GM12878 (cell line): ENCODE results near the gene RBMS1. TPM values are rescaled to one million over a fixed set of nuclear protein-coding genes. Genes with fewer than 3 reads are reported as not detected.

ENCODE experiments used
- ATAC-seq: fragments of 200-7000 bp; cut with Tn5 transposase; 3 replicates; pipeline ENCODE4 v1.9.1; 2020; ENCODE audit warnings: mild to moderate bottlenecking, moderate library complexity
- BruUV-seq: library from RNA; stranded (reverse); fragments of 400-500 nt; replicated peaks from 2 replicates; lab custom pipeline; 2021; lab: Mats Ljungman, UMichigan
- CTCF ChIA-PET: fragments of 300-600 bp; sonication (Branson Sonifier 250); formaldehyde crosslinking; extraction: SDS; loops from one replicate; lab custom pipeline; 2021; ENCODE audit warnings: inconsistent platforms; lab: Yijun Ruan, JAX
- POLR2A ChIA-PET: fragments of 350-600 bp; formaldehyde crosslinking; extraction: SDS; loops from one replicate; lab custom pipeline; 2021; ENCODE audit warnings: inconsistent platforms; lab: Charles Lee
- RAD21 ChIA-PET: fragments of 300-600 bp; sonication (Branson Sonifier 250); formaldehyde crosslinking; loops from one replicate; lab custom pipeline; 2023; ENCODE audit warnings: antibody characterized with exemption; ENCODE audit not compliant: unreplicated experiment; lab: Charles Lee
- SMC1A ChIA-PET: fragments of 300-600 bp; sonication (Branson Sonifier 250); formaldehyde crosslinking; loops from one replicate; lab custom pipeline; 2023; ENCODE audit not compliant: unreplicated experiment, uncharacterized antibody; lab: Charles Lee
- DNase-seq: peaks from one replicate; pipeline ENCODE4 v3.0.0-alpha.2; 2011; ENCODE audit warnings: low read depth, low spot score
- FAIRE-seq: peaks from 3 replicates; lab custom pipeline; 2011; peaks lifted over from hg19 to GRCh38; lab: Jason Lieb, UNC
- H2AFZ ChIP-seq: 2 replicates; pipeline ENCODE4 v1.6.0; 2011; ENCODE audit warnings: low read depth, low read length, control low read depth; ENCODE audit not compliant: control insufficient read depth
- H3K27ac ChIP-seq: 2 replicates; pipeline ENCODE4 v1.5.1; 2011; ENCODE audit warnings: control low read depth; ENCODE audit not compliant: control insufficient read depth, insufficient read depth
- H3K27me3 ChIP-seq, 2 experiments: replicated peaks in 1 of 2; 2 replicates each; pipeline versions ENCODE4 v1.6.0 to v1.6.1; 2011; ENCODE audit warnings: low read length in 1 of 2; ENCODE audit not compliant: control insufficient read depth in 2 of 2, insufficient read depth in 2 of 2
- H3K36me3 ChIP-seq, 2 experiments: 2 replicates each; pipeline ENCODE4 v1.5.1; 2011; ENCODE audit warnings: low read length in 1 of 2; ENCODE audit not compliant: control insufficient read depth in 2 of 2, insufficient read depth in 2 of 2
- H3K4me1 ChIP-seq: 2 replicates; pipeline ENCODE4 v1.6.1; 2011; ENCODE audit warnings: mild to moderate bottlenecking, low read length, moderate library complexity, mixed read lengths; ENCODE audit not compliant: control insufficient read depth, insufficient read depth
- H3K4me2 ChIP-seq: 2 replicates; pipeline ENCODE4 v1.6.0; 2011; ENCODE audit warnings: control low read depth; ENCODE audit not compliant: control insufficient read depth, insufficient read depth
- H3K4me3 ChIP-seq: fragments of 200-600 bp; sonication (generic); 2 replicates; pipeline ENCODE4 v1.5.1; 2016
- H3K79me2 ChIP-seq: 2 replicates; pipeline ENCODE4 v1.6.0; 2011; ENCODE audit warnings: low read length; ENCODE audit not compliant: control insufficient read depth, insufficient read depth
- H3K9ac ChIP-seq: 2 replicates; pipeline ENCODE4 v1.8.0; 2011; ENCODE audit warnings: low read length, control low read depth, mixed read lengths; ENCODE audit not compliant: control insufficient read depth, insufficient read depth
- H3K9me3 ChIP-seq: replicated peaks from 3 replicates; pipeline ENCODE4 v1.5.1; 2011; ENCODE audit warnings: mild to moderate bottlenecking, low read length; ENCODE audit not compliant: control insufficient read depth, insufficient read depth
- H4K20me1 ChIP-seq: 2 replicates; pipeline ENCODE4 v1.6.0; 2011; ENCODE audit not compliant: control insufficient read depth, insufficient read depth
- CBFB ChIP-seq: IDR thresholded peaks from 2 replicates; pipeline ENCODE4 v1.6.1; 2016; ENCODE audit warnings: antibody characterized with exemption, low read depth
- CHD1 ChIP-seq: IDR thresholded peaks from 2 replicates; pipeline ENCODE4 v1.6.1; 2012; ENCODE audit warnings: low read depth, low read length, improper control_type of control experiment
- EED ChIP-seq: sonication (generic); IDR thresholded peaks from 2 replicates; pipeline ENCODE4 v1.6.1; 2016; ENCODE audit warnings: antibody characterized with exemption, low read depth
- ETV6 ChIP-seq, 2 experiments: fragments of 450-650 bp in 1 of 2; IDR thresholded peaks in 1 of 2; conservative IDR thresholded peaks in 1 of 2; 2 replicates each; pipeline ENCODE4 v1.6.1; 2014; ENCODE audit warnings: antibody characterized with exemption in 1 of 2, borderline replicate concordance in 1 of 2, low read depth in 1 of 2, mild to moderate bottlenecking in 1 of 2, moderate library complexity in 1 of 2
- FOXM1 ChIP-seq: IDR thresholded peaks from 2 replicates; pipeline ENCODE4 v1.6.1; 2012; ENCODE audit warnings: low read depth, mild to moderate bottlenecking, inconsistent platforms, low read length, moderate library complexity
- IKZF2 ChIP-seq, 2 experiments: fragments of 450-650 bp; IDR thresholded peaks; 2 replicates each; pipeline ENCODE4 v1.6.1; 2017; ENCODE audit warnings: mild to moderate bottlenecking in 2 of 2, moderate library complexity in 2 of 2
- NR2C1 ChIP-seq: fragments of 450-650 bp; IDR thresholded peaks from 2 replicates; pipeline ENCODE4 v1.6.1; 2017; ENCODE audit warnings: antibody characterized with exemption, mild to moderate bottlenecking, moderate library complexity
- RAD21 ChIP-seq: IDR thresholded peaks from 2 replicates; pipeline ENCODE4 v1.6.1; 2011; ENCODE audit warnings: mild to moderate bottlenecking, low read depth, low read length, moderate library complexity; ENCODE audit not compliant: insufficient read depth
- RBBP5 ChIP-seq: fragments of 200-600 bp; sonication (generic); conservative IDR thresholded peaks from 2 replicates; pipeline ENCODE4 v1.6.1; 2016
- SMAD5 ChIP-seq: IDR thresholded peaks from 2 replicates; pipeline ENCODE4 v1.6.1; 2016; ENCODE audit warnings: antibody characterized with exemption, low read depth
- SREBF1 ChIP-seq: IDR thresholded peaks from 2 replicates; pipeline ENCODE4 v1.6.1; 2012; ENCODE audit warnings: mild to moderate bottlenecking, low read length
- WGBS: methylation state at CpG from one replicate; pipeline ENCODE4 v1.1.6; 2016; ENCODE audit warnings: low lambda C conversion rate; ENCODE audit not compliant: insufficient replicate concordance, insufficient coverage; ENCODE audit errors: missing lambda C conversion rate; 5-methylcytosine and 5-hydroxymethylcytosine counted together
- in situ Hi-C: fragments of 300-500 bp; cut with MboI; formaldehyde crosslinking; loops from 9 replicates; pipeline ENCODE4 v1.14.3; 2018; ENCODE audit warnings: mixed read lengths
- intact Hi-C: fragments of 100-400 bp; cut with micrococcal nuclease; formaldehyde crosslinking; loops from one replicate; pipeline ENCODE4 v1.14.2; 2022; ENCODE audit not compliant: unreplicated experiment
- polyA plus RNA-seq, 11 experiments: library from polyadenylated mRNA; depleted of rRNA in 4 of 11; unstranded in 6 of 11; stranded (reverse) in 5 of 11; fragments of >200 nt; fragmentation: Nextera tagmentation in 4 of 11; fragmentation: Illumina TruSeq in 1 of 11; extraction: Ambion mirVana in 4 of 11; extraction: Trizol in 1 of 11; gene quantifications; 1 replicate in 1 of 11; 2 replicates in 10 of 11; pipeline versions ENCODE4 v1.2.1 to v1.2.3, GENCODE V29; 2011 to 2016; ENCODE audit warnings: inconsistent platforms in 2 of 11, missing spikeins in 2 of 11, low read depth in 1 of 11
- total RNA-seq, 4 experiments: library from RNA; depleted of rRNA in 3 of 4; stranded (reverse); fragments of >200 nt in 3 of 4; fragmentation: Illumina TruSeq in 1 of 4; extraction: Trizol in 1 of 4; gene quantifications; 2 replicates each; pipeline versions ENCODE4 v1.2.1 to v1.2.3, GENCODE V29; 2013 to 2021
- TF ChIP-seq, protein P1 (sequence below): fragments of 450-650 bp; IDR thresholded peaks from 2 replicates; pipeline ENCODE4 v1.6.1; 2014; ENCODE audit warnings: mild to moderate bottlenecking
- TF ChIP-seq, protein P2 (sequence below): fragments of 450-650 bp; IDR thresholded peaks from 2 replicates; pipeline ENCODE4 v1.6.1; 2017; ENCODE audit warnings: mild to moderate bottlenecking

RBMS1 gene
- total and polyA plus RNA-seq, 10 of the 15 experiments (the other 5 are each of a cell fraction or from before 2014, with no cell fraction given), result 0.04 to 0.31 (median 0.17) TPM; not detected in 1

DNA sequence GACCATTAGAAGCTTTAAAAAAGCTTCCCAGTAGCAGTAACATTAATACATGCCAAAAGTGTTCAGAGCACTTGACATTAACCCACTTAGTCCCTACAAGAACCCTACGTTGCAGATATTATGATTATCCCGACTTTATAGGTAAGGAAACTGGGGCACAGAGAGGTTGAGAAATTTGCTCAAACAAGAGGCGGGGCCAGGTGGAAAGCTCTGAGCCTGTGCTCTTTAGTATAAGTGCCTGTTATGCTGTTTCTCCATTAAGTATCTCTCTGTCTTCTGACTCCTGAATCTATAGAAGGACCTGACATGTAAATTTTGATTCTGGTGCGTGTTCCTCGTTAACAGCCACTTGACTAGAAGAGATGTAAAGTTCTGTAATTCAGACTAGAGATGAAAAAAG, 139.8 kb downstream of the RBMS1 start:
- no TSS peak for BruUV-seq
- Histone ChIP-seq H2AFZ (no peak overlapping the region), H3K27me3 (no peaks in the 10 kb centered on the region), H3K4me1 (no peaks in the 10 kb centered on the region), H3K4me3 (no peak overlapping the region), H3K9me3 (no peaks in the 10 kb centered on the region), H3K9ac (no peak overlapping the region), H3K4me2 (no peak overlapping the region), H3K27ac (no peak overlapping the region), H4K20me1 (no peaks in the 10 kb centered on the region), H3K36me3 (no peaks in the 10 kb centered on the region), H3K79me2 (no peaks in the 10 kb centered on the region)
- ChIA-PET CTCF (interaction anchor here (0.6 to 2.3 kb wide), 10 partner anchors 10 to 710 kb away, joined by 3 to 8 read pairs (median 4); no protein-coding TSS in a partner anchor), POLR2A (no interaction called here), SMC1A (interaction anchor here (0.8 to 1.7 kb wide), 2 partner anchors 30 to 616 kb away, joined by 3 to 8 read pairs; no protein-coding TSS in a partner anchor), RAD21 (interaction anchor here (0.9 to 1.6 kb wide), 2 partner anchors 9 to 616 kb away, joined by 3 to 4 read pairs; no protein-coding TSS in a partner anchor)
- in situ Hi-C loops (no loop called here), intact Hi-C loops (no loop called here)
- ATAC-seq, result no peak
- FAIRE-seq, result no peak
- DNase-seq, result no peak
- TF ChIP-seq SMAD5 (no peak), RAD21 (no peak), NR2C1 (no peak), CBFB (no peak), ETV6 (conservative IDR thresholded peaks at IDR 0.05 in 1 of 2, IDR thresholded peaks at IDR 0.05 in 1 of 2; ENCODE audit: borderline replicate concordance in 1 of 2, low read depth in 1 of 2) (no peak), CHD1 (no peak), RBBP5 (no peak), EED (no peak), FOXM1 (no peak), IKZF2 (IDR thresholded peaks at IDR 0.05) (no peak), SREBF1 (no peak)
- TF ChIP-seq, protein P1, sequence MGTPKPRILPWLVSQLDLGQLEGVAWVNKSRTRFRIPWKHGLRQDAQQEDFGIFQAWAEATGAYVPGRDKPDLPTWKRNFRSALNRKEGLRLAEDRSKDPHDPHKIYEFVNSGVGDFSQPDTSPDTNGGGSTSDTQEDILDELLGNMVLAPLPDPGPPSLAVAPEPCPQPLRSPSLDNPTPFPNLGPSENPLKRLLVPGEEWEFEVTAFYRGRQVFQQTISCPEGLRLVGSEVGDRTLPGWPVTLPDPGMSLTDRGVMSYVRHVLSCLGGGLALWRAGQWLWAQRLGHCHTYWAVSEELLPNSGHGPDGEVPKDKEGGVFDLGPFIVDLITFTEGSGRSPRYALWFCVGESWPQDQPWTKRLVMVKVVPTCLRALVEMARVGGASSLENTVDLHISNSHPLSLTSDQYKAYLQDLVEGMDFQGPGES, result no peak
- TF ChIP-seq, protein P2, sequence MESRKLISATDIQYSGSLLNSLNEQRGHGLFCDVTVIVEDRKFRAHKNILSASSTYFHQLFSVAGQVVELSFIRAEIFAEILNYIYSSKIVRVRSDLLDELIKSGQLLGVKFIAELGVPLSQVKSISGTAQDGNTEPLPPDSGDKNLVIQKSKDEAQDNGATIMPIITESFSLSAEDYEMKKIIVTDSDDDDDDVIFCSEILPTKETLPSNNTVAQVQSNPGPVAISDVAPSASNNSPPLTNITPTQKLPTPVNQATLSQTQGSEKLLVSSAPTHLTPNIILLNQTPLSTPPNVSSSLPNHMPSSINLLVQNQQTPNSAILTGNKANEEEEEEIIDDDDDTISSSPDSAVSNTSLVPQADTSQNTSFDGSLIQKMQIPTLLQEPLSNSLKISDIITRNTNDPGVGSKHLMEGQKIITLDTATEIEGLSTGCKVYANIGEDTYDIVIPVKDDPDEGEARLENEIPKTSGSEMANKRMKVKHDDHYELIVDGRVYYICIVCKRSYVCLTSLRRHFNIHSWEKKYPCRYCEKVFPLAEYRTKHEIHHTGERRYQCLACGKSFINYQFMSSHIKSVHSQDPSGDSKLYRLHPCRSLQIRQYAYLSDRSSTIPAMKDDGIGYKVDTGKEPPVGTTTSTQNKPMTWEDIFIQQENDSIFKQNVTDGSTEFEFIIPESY, result no peak
- 17% methylated on average over 5 of the region's 5 CpGs for WGBS
